Trophoblast cell (in vitro differentiated cells and primary cell): ENCODE results near the gene UHRF1.
"Not testable (repeated sequence)": the region's sequence is repeated elsewhere in the genome, so short reads cannot be mapped to it uniquely, and the experiment has no call there.

Experiments
- DNase-seq, 2 donors: peaks; one replicate each; pipeline ENCODE4 v3.0.0-alpha.2; 2016
- H2AFZ ChIP-seq: 2 replicates; pipeline ENCODE4 v1.6.1; 2013; ENCODE audit warnings: low read length, moderate library complexity, mild to moderate bottlenecking; ENCODE audit not compliant: insufficient read depth, poor library complexity
- H2AK5ac ChIP-seq: 2 replicates; pipeline ENCODE4 v1.6.1; 2013; ENCODE audit warnings: mild to moderate bottlenecking, low read length
- H2BK120ac ChIP-seq: 2 replicates; pipeline ENCODE4 v1.6.1; 2013; ENCODE audit warnings: low read length, mild to moderate bottlenecking, moderate library complexity; ENCODE audit not compliant: insufficient read depth, poor library complexity
- H2BK12ac ChIP-seq: 2 replicates; pipeline ENCODE4 v1.6.1; 2013; ENCODE audit warnings: mild to moderate bottlenecking, low read length, moderate library complexity
- H2BK5ac ChIP-seq: 2 replicates; pipeline ENCODE4 v1.6.1; 2013; ENCODE audit warnings: low read length, low read depth, moderate library complexity, mild to moderate bottlenecking; ENCODE audit not compliant: poor library complexity
- H3K14ac ChIP-seq: 2 replicates; pipeline ENCODE4 v1.6.1; 2013; ENCODE audit warnings: mild to moderate bottlenecking, low read length
- H3K18ac ChIP-seq: 2 replicates; pipeline ENCODE4 v1.6.1; 2013; ENCODE audit warnings: mild to moderate bottlenecking, low read length
- H3K23ac ChIP-seq: 2 replicates; pipeline ENCODE4 v1.6.1; 2013; ENCODE audit warnings: low read length
- H3K27ac ChIP-seq: 2 replicates; pipeline ENCODE4 v1.5.1; 2013; ENCODE audit warnings: low read depth, mild to moderate bottlenecking, inconsistent platforms, low read length, moderate library complexity
- H3K27me3 ChIP-seq: 2 replicates; pipeline ENCODE4 v1.6.1; 2013; ENCODE audit warnings: inconsistent platforms, mild to moderate bottlenecking, low read length, moderate library complexity; ENCODE audit not compliant: insufficient read depth
- H3K36me3 ChIP-seq, 2 experiments: 1 replicate in 1 of 2; 2 replicates in 1 of 2; pipeline ENCODE4 v1.6.1; 2013; ENCODE audit warnings: low read length in 2 of 2, mild to moderate bottlenecking in 2 of 2, moderate library complexity in 1 of 2; ENCODE audit not compliant: insufficient read depth in 2 of 2, control insufficient read depth in 1 of 2
- H3K4ac ChIP-seq: 2 replicates; pipeline ENCODE4 v1.6.1; 2013; ENCODE audit warnings: low read depth, mild to moderate bottlenecking, low read length, moderate library complexity
- H3K4me1 ChIP-seq, 2 experiments: 1 replicate in 1 of 2; 2 replicates in 1 of 2; pipeline ENCODE4 v1.6.1; 2013; ENCODE audit warnings: low read length in 2 of 2, mild to moderate bottlenecking in 2 of 2, moderate library complexity in 1 of 2; ENCODE audit not compliant: insufficient read depth in 2 of 2, control insufficient read depth in 1 of 2
- H3K4me2 ChIP-seq: 2 replicates; pipeline ENCODE4 v1.6.1; 2013; ENCODE audit warnings: inconsistent platforms, mild to moderate bottlenecking, low read length, moderate library complexity
- H3K4me3 ChIP-seq: 2 replicates; pipeline ENCODE4 v1.5.1; 2013; ENCODE audit warnings: mild to moderate bottlenecking, low read depth, low read length, inconsistent platforms
- H3K79me1 ChIP-seq: one replicate; pipeline ENCODE4 v1.6.1; 2013; ENCODE audit warnings: low read length
- H3K79me2 ChIP-seq: 2 replicates; pipeline ENCODE4 v1.6.1; 2013; ENCODE audit warnings: low read length, mild to moderate bottlenecking; ENCODE audit not compliant: control insufficient read depth, insufficient read depth, poor library complexity
- H3K9ac ChIP-seq: 2 replicates; pipeline ENCODE4 v1.6.1; 2013; ENCODE audit warnings: mild to moderate bottlenecking, low read length
- H3K9me3 ChIP-seq: 2 replicates; pipeline ENCODE4 v1.6.1; 2013; ENCODE audit warnings: low read depth, mild to moderate bottlenecking, control low read depth, inconsistent platforms, low read length; ENCODE audit not compliant: insufficient read depth
- H4K12ac ChIP-seq: 2 replicates; pipeline ENCODE4 v1.6.1; 2013; ENCODE audit warnings: low read depth, mild to moderate bottlenecking, low read length, moderate library complexity
- H4K8ac ChIP-seq: 2 replicates; pipeline ENCODE4 v1.6.1; 2013; ENCODE audit warnings: low read depth, mild to moderate bottlenecking, low read length, moderate library complexity
- H4K91ac ChIP-seq: one replicate; pipeline ENCODE4 v1.6.1; 2013; ENCODE audit warnings: low read depth, mild to moderate bottlenecking, low read length, moderate library complexity
- WGBS: extraction: QIAGEN DNeasy Blood & Tissue Kit; methylation state at CpG from one replicate; pipeline ENCODE4 v1.1.7; 2013; ENCODE audit warnings: missing lambda C conversion rate; ENCODE audit not compliant: insufficient read length, insufficient coverage; ENCODE audit errors: extremely low coverage; 5-methylcytosine and 5-hydroxymethylcytosine counted together

Gene UHRF1

DNA sequence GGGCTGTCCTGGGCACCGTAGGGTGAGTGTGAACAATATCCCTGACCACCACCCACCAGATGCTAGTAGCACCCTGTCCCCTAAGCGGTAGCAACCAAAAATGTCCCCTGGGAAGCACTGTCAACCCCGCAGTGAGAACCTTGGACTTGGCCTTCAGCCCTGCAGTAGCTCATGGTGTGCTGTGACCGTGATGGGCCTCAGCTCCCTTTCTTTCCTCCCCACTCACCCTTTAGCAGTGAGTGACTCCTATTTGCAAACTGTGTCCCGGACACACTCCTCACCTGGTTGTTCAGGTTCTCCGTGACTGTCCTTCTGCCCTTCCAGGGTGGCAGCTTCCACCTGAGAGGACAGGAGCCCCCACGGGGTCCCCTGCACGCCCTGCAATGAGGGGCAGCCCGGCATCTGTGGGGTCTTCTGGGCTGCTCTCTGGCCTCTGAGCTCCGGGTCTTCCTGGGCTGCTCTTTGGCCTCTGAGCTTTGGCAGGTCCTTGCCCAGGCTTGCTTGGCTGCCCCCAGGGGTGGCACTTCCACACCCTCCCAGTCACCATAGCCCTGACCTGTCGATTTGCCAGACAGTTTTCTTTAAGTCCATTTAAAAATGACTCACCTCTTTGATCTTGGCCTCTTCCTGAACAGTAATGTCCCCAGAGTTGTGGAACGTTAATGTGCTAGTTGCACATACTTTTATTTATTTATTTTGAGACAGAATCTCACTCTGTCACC, 63.4 kb downstream of the UHRF1 start:
- Histone ChIP-seq H2BK120ac (peak overlapping the region; percentile 18), H3K79me1 (peaks cover 43% of the 10 kb centered on the region), H2AK5ac (peak overlapping the region; percentile 85), H3K4ac (peak overlapping the region; percentile 47), H2BK5ac (peak overlapping the region; percentile 58), H3K27ac (peak overlapping the region; percentile 35), H4K8ac (peak overlapping the region; percentile 45), H3K79me2 (peaks cover 47% of the 10 kb centered on the region), H2AFZ (peak overlapping the region; percentile 19), H3K14ac (peak overlapping the region; percentile 12), H3K4me1 (peaks cover 40 to 50% of the 10 kb centered on the region in 2 experiments), H2BK12ac (peak overlapping the region; percentile 59), H3K4me2 (peak overlapping the region; percentile 20), H4K12ac (no peak overlapping the region), H3K23ac (peak overlapping the region; percentile 11), H3K9ac (no peak overlapping the region), H3K9me3 (no peaks in the 10 kb centered on the region), H4K91ac (peak overlapping the region; percentile 74), H3K27me3 (no peaks in the 10 kb centered on the region), H3K18ac (peak overlapping the region; percentile 66), H3K36me3 (peaks cover 5 to 7% of the 10 kb centered on the region in 2 experiments), H3K4me3 (no peak overlapping the region)
- no CpG with 5 or more reads among the region's 12 CpGs for WGBS
- DNase-seq = peak in 1 of 2 donors; percentile 39

DNA sequence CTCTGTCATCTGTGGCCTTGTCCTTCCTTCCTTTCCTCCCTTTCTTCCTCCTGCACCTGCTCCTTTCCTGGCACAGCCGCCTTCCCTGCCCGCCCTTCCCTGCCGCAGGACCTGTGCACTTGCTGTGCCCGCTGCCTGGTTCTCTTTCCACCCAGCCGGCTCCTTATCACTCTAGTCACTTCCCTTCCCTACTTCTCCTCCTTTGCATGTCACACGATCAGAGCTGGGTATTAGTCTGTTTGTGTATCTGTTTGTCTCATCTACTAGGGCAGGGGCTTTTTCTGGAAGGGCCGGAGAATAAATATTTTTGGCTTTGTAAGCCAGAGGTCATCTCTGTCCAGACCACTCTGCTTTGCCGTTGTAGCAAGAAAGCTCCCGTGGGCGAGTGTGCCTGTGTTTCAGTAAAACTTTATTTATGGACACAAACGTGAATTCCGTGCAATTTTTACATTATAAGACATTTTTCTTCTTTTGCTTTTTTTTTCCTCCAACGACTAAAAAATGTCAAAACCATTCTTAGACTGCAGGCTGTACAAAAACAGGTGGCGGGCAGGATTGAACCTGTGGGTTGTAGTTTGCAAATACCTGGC, 65.7 kb downstream of the UHRF1 start:
- Histone ChIP-seq H4K12ac (no peak overlapping the region), H3K36me3 (peaks cover 5 to 7% of the 10 kb centered on the region in 2 experiments), H3K79me2 (peaks cover 49% of the 10 kb centered on the region), H2AFZ (no peak overlapping the region), H2AK5ac (peak overlapping the region; percentile 23), H3K4me3 (no peak overlapping the region), H3K27ac (peak overlapping the region; percentile 91), H4K91ac (peak overlapping the region; percentile 45), H3K9ac (no peak overlapping the region), H2BK120ac (peak overlapping the region; percentile 45), H2BK12ac (no peak overlapping the region), H2BK5ac (peak overlapping the region; percentile 34), H3K4me1 (peaks cover 53 to 57% of the 10 kb centered on the region in 2 experiments), H3K18ac (no peak overlapping the region), H3K23ac (no peak overlapping the region), H3K4me2 (peak overlapping the region; percentile 11), H3K4ac (peak overlapping the region; percentile 30), H3K14ac (no peak overlapping the region), H3K27me3 (no peaks in the 10 kb centered on the region), H3K9me3 (no peaks in the 10 kb centered on the region), H3K79me1 (peaks cover 46% of the 10 kb centered on the region), H4K8ac (peak overlapping the region; percentile 30)
- peak; percentile 54 to 74 for DNase-seq
- WGBS = no CpG with 5 or more reads among the region's 14 CpGs

DNA sequence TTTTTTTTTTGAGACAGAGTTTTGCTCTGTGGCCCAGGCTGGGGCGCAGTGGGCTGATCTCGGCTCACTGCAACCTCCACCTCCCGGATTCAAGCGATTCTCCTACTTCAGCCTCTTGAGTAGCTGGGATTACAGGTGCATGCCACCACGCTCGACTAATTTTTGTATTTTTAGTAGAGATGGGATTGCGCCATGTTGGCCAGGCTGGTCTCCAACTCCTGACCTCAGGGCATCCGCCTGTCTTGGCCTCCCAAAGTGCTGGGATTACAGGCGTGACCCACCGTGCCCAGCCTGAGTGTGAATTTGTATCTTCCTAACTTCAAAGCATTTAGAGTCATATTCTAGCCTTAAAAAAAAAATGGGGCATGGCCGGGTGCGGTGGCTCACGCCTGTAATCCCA, 66.3 kb downstream of the UHRF1 start:
- not testable (repeated sequence) for H4K8ac ChIP-seq, H2BK5ac ChIP-seq, H4K12ac ChIP-seq, H3K4me2 ChIP-seq, H3K9me3 ChIP-seq, H3K4ac ChIP-seq, H2BK12ac ChIP-seq, H3K23ac ChIP-seq, H2AFZ ChIP-seq, H2AK5ac ChIP-seq, H3K14ac ChIP-seq, H2BK120ac ChIP-seq, H3K36me3 ChIP-seq, H3K18ac ChIP-seq, H3K9ac ChIP-seq, H3K27me3 ChIP-seq, H3K4me3 ChIP-seq
- H3K27ac ChIP-seq = peak overlapping the region; percentile 91
- DNase-seq = peak; percentile 42 to 65
- peaks cover 47% of the 10 kb centered on the region for H3K79me2 ChIP-seq
- H4K91ac ChIP-seq = peak overlapping the region; percentile 45
- H3K4me1 ChIP-seq = peaks cover 53 to 57% of the 10 kb centered on the region in 2 experiments
- H3K79me1 ChIP-seq = peaks cover 41% of the 10 kb centered on the region
- WGBS = no CpG with 5 or more reads among the region's 13 CpGs

DNA sequence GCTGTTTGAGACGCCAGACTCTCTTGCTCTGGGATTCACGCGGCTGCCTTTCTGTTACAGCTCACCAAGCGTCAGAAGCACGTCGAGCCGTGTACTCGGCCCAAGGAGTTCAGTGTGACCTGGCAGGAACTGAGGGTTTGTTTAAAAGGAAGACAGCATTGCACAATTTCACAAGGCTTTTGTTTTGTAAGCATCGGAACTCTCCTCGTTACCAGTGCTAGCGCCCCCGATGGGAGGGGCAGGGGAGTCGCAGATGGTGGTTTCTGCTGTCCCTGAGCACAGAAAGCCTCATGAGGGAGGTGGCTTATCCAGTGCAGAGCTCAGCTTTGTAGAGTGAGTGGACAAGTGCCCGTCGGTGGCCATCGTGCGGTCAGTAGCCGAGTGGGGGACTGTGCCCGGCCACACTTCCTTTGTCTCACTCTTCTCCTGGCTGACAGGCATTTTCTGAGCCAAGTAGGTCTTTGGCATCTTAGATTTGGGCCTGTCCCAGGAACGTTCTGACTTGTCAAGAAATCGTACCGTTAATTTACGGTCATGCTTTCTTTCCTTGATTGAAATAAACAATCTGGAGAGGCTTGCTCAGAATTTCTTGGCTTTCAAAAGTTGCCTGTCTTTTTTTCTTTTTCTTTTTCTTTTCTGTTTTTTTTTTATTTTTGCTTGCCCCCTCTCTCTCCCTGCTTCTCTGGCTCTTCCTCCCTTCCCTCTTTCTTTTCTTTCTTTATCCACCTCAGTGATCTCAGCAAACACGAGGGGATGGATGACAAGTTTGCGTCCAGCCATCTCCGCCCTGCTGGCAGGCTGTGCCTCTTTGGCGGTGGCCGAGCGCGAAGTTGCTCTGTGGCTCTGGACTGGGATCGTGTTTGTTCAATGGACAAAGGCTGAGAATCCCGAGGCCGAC, 67.3 kb downstream of the UHRF1 start:
- H3K9ac ChIP-seq = no peak overlapping the region
- H3K14ac ChIP-seq = peak overlapping the region; percentile 82
- peak overlapping the region; percentile 72 for H2BK5ac ChIP-seq
- peak overlapping the region; percentile 91 for H3K27ac ChIP-seq
- peak overlapping the region; percentile 39 for H4K12ac ChIP-seq
- peaks cover 7 to 9% of the 10 kb centered on the region in 2 experiments for H3K36me3 ChIP-seq
- peak overlapping the region; percentile 27 for H3K4me2 ChIP-seq
- H3K4ac ChIP-seq = peak overlapping the region; percentile 82
- H2BK12ac ChIP-seq = peak overlapping the region; percentile 74
- peak; percentile 84 to 91 for DNase-seq
- peak overlapping the region; percentile 53 for H4K8ac ChIP-seq
- no peaks in the 10 kb centered on the region for H3K9me3 ChIP-seq
- H3K4me3 ChIP-seq = no peak overlapping the region
- H3K4me1 ChIP-seq = peaks cover 53 to 60% of the 10 kb centered on the region in 2 experiments
- H3K18ac ChIP-seq = peak overlapping the region; percentile 89
- peak overlapping the region; percentile 80 for H4K91ac ChIP-seq
- peaks cover 37% of the 10 kb centered on the region for H3K79me1 ChIP-seq
- H2BK120ac ChIP-seq = peak overlapping the region; percentile 69
- no peaks in the 10 kb centered on the region for H3K27me3 ChIP-seq
- no CpG with 5 or more reads among the region's 33 CpGs for whole genome bisulfite sequencing
- no peak overlapping the region for H3K23ac ChIP-seq
- peak overlapping the region; percentile 53 for H2AFZ ChIP-seq
- H2AK5ac ChIP-seq = peak overlapping the region; percentile 88
- peaks cover 46% of the 10 kb centered on the region for H3K79me2 ChIP-seq
